ENCODE measurements around the gene ENKUR. TPM values are rescaled to one million over a fixed set of nuclear protein-coding genes. Genes with fewer than 3 reads are reported as not detected.
A peak's percentile ranks its signal among the peaks of the same experiment; 100 is the strongest.

Gene ENKUR, protein sequence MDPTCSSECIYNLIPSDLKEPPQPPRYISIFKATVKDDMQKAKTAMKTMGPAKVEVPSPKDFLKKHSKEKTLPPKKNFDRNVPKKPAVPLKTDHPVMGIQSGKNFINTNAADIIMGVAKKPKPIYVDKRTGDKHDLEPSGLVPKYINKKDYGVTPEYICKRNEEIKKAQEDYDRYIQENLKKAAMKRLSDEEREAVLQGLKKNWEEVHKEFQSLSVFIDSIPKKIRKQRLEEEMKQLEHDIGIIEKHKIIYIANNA
- total RNA-seq (2014; rRNA removed; shearing (Covaris generic)), result not detected in 2 replicates

DNA sequence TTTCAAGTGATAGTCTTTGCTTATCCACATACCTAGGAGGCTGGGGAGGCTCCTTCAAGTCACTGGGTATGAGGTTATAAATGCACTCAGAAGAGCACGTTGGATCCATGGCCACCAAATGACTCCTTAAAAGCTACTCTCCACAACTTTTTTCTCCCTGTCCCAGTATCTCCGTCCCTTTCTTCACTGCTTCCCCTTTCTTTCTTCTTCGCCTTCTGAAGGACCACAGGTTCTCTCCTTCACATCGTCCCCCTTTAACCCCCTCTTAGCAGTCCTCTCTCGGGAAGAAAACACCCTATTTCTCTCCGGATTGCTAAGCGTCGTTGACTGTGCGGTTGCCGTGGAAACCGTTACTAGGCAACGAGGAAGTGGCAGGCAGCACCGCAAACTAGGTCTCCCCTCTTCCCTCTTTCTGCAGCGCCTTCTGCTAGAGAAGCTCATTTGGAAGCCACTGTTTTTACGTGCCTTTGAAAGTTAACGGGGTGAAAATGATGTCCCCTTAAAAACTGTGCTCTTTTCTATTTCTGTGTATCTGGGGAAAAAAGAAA lies at the start of gene ENKUR:
ENKUR (minus strand) TSS at position 331 of the 548 bp plus-strand sequence; CDS start at position 109, 222 bp downstream.
- DNase-seq (ENCODE audit: low spot score), result peak; percentile 90

DNA sequence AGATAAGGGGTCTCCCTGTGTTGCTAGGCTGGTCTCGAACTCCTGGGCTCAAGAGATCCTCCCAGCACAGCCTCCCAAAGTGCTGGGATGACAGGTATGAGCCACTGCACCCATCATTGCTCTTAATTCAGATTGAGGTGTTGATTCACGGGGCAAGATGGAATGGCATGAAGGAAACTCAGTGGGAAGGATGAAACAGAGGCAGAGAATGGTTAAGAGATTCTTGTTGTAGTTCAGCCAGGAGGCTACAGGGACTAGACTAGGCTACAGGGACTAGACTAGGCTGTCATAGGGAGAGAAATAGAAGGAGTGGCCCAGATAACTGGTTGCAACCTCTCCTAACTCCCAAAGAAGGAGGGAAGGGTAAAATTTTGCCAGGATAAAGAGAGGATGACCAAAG lies 48.4 kb upstream of the ENKUR start:
- no peak for DNase-seq (ENCODE audit: low spot score)

DNA sequence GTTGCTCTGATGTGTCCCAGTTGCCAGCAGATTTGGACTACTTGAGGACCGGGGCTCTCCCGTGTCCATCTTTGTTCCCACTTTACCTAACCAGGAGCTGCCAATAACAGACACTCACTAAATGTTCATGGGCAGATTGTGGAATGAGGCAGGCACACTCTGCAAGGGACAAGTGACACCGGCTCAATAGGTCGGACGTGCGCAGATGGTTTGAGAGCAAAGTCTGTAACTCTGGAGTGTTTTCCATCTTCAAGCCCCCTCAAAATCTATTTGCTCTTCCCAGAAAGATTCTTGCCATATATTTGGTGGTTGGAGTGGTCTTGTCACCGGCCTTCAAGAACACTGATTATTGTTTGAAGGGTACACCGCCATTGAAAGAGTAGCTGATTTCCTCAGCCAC lies 47.7 kb upstream of the ENKUR start:
- no peak for DNase-seq (ENCODE audit: low spot score)

DNA sequence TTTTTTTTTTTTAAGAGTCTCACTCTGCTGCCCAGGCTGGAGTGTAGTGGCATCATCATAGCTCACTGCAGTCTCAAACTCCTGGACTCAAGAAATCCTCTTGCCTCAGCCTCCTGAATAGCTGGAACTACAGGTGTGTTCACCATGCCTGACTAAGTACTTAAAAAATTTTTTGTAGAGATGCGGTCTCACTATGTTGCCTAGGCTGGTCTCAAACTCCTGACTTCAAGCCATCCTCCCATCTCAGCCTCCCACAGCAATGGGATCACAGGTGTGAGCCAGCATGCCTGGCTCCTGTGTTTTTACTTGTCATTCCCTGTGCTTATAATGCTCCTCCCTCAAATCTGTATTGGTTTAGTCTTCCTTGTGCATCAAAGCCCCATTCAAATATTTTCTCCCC lies 47.2 kb upstream of the ENKUR start:
- no peak for DNase-seq (ENCODE audit: low spot score)

DNA sequence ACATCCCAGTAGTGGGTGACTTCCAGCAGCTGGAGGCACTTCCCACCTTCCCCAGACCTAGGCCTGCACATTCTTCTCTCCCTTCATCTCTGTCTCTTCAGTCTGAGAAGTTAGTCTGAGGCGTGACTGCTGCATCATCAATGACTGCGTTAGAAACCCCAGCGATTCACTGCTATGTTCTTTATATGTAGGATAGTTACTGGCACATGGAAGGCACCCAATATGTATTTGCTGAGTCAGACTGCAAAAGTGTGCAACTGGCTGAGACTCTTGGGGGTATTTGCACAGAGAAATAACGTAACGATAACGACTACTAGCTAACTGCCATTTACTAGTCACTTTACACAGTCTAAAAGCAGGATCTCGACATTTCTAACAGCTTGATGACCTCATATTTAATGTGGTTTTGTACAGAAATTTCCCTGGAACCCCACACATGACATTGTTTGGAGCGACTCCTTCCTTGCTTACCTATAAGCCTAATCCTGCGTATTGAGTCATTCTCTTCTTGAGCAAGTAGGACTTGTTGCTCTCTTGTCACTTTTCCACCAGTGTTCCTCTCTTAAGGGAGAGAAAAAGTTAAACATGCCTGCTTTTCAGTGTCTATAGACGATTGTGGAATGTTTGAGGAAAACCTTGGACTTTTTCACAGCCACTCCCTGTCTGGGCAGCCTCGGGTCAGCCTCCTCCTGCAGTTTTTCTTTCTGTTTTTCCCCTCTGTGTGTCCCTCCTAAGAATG lies 45.9 kb upstream of the ENKUR start:
- peak; percentile 57 for DNase-seq (ENCODE audit: low spot score)

DNA sequence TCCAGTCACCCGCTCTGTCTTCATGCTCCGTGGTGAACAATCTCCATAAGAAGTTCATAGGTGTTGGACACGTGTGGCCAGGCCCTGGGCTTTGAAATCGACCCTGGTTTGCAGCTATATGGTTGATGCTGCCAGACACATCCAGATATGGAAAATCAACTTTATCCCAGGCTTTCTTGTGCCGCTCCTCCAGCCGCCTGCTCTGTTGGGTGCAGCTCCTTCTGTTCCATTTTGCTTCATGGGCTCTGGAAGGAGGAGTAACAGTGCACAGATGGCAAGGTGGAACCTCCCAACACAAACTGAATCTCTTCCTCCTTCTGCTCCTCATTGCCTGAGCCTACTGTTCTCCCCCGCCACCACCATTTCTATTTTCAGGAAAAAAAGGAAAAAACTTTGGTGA lies 45.2 kb upstream of the ENKUR start:
- DNase-seq (ENCODE audit: low spot score), result no peak

DNA sequence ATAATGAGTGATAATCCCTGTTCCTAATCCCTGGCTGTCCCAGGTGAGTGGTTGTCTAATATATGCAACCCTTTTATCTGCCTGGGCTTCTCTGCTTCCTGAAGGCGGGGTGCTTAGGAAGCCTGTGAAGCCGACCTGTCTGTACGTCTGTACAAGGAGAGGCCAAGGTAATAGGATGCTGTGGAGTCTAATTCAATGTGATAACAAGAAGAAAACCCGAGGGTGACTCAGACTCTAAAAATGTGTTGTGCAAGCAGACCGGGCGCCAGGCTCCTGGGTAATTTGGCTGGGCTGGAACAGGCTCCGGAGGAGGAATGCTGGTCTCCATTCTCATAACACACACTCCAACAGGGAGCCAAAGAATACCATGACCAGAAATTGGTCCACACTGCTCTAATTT lies 44.0 kb upstream of the ENKUR start:
- peak; percentile 88 for DNase-seq (ENCODE audit: low spot score)

DNA sequence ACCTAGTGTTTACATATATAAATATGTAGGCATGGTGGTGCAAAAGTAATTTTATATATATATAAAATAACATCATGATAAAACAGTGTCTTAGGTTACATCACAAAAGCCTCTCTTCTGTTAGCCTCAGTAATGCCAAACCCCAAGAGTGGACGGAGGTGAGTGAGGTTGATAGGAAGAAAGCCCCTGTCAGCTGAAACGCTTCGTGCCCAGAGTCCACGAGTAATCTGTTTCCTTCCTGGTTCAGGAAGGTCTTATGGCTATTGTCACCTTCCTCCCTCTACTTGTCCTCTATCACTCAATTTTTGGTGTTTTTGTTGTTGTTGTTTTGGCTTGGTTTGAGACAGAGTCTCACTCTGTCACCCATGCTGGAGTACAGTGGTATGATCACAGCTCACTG lies 41.9 kb upstream of the ENKUR start:
- DNase-seq (ENCODE audit: low spot score), result no peak

DNA sequence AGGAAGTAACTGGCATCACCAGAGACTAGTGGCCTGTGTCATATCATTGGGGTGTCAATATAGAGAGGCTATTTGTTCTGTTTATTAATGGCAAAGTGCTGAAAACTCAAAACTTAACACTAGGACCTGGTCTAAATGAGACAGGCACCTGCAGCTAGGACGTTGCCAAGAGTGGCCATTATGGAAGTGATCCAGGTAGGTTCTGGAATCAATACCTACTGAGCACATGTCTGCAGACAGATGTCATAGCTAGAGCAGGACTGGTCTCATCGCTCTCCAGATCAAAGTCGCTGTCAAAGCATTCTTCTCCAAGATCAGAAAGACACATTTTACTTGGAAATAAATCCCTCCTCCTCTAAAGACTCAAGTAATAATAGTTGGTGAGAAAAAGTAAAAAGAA lies 40.8 kb upstream of the ENKUR start:
- no peak for DNase-seq (ENCODE audit: low spot score)

DNA sequence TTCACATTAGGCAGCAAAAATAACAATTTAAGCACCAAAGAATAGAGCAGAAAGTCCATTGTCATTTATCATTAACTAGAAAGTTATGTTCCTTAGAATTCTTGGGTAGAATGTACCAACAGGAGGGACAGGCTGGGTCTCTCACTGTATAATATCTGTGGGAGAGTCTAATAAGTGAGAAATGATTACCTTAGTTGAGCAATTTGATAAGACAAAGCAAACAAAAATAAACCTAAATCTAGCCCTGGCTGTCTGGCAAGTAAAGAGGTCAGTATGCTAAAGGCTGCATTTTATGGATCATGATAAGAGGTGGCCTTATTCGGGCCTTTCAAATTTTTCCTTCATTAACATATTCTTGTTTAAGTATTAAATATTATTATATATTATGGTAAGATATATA lies 36.1 kb upstream of the ENKUR start:
- DNase-seq (ENCODE audit: low spot score), result no peak

DNA sequence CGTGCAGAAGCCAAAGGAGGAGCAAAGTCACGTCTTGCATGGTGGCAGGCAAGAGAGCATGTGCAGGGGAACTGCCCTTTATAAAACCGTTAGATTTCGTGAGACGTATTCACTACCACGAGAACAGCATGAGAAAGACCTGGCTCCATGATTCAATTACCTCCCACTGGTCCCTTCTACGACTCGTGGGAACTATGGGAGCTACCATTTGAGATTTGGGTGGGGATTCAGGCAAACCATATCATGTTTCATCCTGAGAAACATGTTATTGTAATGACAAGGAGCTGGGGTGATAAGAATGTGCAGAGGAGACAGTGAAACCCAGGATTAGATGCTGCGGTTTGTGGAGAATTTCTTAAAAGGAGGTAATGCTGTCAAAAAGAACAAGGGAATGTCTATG lies 34.4 kb upstream of the ENKUR start:
- no peak for DNase-seq (ENCODE audit: low spot score)

DNA sequence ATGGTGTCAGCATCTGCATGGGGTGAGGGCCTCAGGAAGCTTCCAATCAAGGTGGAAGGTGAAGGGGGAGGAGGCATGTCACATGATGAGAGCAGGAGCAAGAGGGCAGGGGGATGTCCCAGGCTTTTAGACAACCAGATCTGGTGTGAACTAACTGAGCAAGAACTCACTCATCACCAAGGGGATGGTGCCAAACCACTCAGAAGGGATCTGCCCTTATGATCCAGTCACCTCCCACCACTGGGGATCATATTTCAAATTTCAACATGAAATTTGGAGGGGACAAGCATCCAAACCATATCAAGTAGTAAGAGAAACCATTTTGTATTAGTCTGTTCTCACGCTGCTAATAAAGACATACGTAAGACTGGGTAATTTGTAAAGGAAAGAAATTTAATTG lies 34.0 kb upstream of the ENKUR start:
- DNase-seq (ENCODE audit: low spot score), result no peak

DNA sequence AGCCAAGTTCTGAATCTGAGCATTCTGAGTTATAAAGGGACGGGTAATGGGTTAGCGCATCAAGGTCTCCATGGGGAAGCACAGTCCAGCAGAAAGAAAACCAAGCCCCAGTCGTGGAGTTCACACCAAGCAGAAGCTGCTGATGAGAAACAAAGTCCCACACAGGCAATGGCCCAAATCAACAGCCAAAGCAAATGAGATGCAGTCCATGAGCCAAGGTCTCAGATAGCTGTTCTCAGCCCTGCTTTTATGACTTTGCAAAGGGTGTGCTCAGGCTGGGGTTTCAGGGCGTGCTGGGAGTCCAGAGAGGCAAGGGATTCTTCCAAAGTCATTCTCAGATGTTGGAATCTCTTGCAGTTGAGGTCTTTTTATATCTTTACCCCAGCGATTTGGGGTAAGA lies 32.5 kb upstream of the ENKUR start:
- no peak for DNase-seq (ENCODE audit: low spot score)

DNA sequence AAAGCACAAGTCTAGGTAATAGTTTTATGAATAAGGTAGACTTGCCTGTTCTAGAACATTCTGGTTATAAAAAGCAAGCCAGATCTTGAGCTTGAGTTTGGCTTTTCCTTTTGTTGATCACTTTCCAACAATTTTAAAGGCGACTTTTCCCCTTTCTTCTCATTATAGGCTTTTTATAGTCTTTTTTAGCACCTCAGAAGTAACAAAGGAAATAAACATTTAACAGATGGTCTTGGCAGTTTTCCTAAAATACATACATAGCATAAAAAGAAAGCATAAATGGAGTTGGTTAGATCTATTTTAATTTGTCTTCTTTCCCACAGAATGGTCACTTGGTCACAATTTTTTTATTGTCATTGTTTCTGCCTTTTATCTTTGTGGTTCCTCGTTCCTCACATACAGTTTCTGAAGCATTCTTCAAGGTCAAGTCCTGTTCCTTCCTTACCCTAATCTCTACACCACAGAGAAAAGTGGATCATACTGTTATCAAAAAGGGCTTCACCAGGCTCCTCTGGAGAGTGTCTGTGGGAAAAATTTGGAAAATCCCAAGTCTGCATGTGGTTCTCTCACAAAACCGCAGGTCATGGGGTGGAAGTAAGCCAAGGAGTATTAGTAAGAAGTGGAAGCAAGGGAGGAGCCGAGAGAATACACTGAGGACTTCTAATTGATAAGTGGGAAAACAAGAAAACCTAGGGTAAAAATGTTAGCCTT lies 31.8 kb upstream of the ENKUR start:
- DNase-seq (ENCODE audit: low spot score), result peak; percentile 92

DNA sequence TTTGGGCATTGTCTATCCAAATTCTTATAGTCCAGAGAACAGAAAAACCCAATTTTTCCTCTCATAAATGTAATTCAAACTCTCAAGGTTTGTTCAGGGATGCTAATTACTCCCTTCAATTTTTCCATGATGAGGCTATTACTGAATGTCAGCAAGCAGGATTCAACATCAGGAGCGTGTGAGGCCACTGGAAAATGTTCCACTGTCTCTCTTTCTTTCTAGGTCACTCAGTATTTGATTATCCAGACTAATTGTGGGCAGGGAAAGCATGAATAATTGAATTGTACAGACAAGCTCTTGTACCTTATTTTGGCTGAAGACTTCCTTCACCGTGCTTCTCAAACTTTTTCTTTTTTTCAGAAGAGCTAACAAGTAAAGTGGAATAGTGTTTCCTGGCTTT lies 31.1 kb upstream of the ENKUR start:
- no peak for DNase-seq (ENCODE audit: low spot score)

DNA sequence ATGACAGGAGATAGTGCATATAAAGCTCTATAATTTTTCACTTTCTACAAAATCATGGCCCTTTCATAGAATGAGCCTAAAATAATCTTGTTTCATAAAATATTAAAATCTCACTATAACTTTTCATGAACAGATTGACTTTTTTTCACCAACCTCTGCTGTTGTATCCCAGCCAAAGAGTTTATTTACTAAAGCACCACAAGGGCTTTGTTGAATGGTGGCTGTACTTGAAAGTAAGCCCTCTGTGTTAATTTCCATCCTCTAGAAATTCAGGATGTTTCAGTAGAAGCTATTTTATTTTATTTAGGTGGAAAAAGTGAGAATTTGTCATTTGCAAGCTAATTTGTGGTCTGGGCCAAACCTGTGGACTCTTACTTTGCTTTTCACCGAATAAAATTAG lies 30.7 kb upstream of the ENKUR start:
- no peak for DNase-seq (ENCODE audit: low spot score)

DNA sequence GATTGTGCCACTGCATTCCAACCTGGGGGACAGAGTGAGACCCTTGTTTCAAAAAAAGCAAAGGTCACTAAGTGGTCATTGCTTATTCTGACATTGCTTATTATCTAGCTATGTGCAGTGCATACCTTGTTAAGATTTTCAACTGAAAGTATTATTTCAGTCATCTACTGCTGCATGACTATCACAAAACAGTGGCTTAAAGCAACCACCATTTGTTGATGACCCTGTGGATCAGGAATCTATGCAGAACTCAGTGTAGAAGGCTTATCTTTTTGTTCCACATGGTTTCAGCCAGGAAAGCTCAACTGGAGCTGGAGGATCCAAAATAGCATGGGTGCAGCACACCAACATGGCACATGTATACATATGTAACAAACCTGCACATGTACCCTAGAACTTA lies 23.6 kb upstream of the ENKUR start:
- no peak for DNase-seq (ENCODE audit: low spot score)

DNA sequence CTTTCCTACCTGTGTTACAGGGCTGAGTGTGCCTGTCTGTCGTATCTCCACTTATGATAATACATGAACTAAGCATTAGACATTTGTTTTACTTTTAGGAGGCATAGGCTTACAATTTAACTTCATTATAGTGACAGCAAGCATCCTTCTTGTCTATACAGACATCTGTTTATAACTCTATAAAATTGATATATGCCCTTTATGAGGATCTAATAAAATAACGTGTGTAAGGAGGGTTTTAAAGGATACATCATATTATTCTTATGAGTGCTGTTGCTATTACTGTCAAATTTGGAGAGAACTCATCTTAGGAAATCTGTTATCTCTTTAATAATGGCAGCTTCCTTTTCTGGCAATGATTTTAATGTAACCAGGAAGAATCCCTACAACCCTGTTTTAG lies 22.4 kb upstream of the ENKUR start:
- DNase-seq (ENCODE audit: low spot score), result no peak

DNA sequence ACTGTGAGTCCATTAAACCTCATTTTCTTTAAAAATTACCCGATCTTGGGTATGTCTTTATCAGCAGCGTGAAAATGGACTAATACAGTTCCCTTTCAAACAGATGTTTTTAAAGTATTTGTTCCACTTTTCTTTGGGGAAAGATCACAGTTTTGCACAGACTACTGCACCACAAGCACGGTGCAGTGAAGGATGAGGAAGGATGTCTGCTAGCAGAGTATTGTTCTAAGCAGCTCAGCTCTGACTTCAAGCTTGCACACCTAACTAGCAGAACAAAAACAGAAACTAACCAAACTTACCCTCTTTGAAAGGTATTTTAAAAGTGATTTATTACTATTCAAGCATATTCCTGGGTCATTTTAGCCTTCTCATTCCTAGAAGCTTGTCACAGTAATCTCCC lies 20.4 kb upstream of the ENKUR start:
- no peak for DNase-seq (ENCODE audit: low spot score)

DNA sequence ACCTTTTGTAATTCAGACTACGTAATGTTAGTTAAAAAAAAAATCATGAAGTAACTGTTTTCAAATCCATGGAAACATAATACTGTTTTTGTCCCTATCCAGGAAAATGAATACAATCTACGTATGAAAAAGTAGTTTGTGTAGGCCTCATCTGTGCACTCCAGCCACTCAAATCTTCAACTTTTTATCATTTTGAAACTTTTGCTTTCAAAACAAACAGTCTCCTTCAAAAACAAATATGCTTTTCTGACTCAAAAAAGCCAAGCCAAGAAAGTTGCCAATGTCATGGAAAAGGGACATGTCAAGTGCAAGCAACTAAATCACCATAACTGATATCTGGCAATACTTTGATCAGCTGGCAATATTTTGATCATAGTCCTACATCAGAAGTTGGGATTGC lies 13.6 kb upstream of the ENKUR start:
- no peak for DNase-seq (ENCODE audit: low spot score)

DNA sequence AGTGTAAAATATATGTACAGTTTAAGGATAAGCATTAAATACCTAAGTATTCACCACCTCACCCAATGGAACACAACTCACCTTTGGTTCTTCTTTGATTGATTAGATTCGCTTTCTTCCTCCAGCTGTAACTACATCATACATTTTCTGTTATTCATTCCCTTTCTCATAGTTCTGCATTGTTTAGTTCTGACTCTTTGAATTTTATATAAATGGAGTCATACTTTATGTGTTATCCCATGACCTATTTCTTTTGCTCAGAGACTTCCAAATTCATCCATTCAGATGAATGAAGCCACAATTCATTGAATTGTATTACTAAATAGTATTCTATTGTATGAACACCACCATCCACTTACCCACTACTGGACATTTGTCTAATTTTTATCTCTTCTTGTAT lies 12.8 kb upstream of the ENKUR start:
- no peak for DNase-seq (ENCODE audit: low spot score)

DNA sequence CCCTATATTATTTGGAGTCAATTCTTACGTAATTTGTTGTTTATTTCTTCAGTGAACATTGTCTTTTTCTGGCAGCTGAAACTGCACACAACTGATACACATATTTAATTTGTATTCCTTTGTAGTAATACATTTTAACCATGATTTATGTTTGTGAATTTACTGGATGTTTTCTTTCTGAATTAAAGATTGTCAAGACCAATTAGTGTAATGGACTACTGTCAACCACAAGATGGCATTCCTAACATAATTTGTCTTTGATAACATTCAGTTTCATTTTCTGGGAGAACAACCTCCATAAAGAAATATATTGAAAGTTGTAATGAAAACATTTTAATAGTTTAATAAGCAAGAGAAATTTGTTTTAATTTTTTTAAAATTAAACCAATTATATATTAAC lies 10.5 kb upstream of the ENKUR start:
- DNase-seq (ENCODE audit: low spot score), result peak; percentile 47

DNA sequence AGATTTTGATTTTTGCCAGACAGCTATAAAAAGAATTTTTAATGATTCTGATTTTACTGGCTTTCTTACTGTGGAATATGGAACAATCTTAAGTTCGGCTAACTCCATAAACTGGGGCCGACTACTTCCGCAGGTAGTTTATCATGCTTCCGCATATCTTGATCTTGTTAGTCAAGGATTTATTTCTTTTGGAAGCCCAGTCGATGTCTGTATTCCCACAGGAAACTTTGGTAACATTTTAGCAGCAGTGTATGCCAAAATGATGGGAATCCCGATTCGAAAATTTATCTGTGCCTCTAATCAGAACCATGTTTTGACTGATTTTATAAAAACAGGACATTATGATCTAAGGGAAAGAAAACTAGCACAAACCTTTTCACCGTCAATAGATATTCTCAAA lies 8.6 kb upstream of the ENKUR start:
- no peak for DNase-seq (ENCODE audit: low spot score)
